ENCODE measurements around the gene HPSE2. TPM values are rescaled to one million over a fixed set of nuclear protein-coding genes. Genes with fewer than 3 reads are reported as not detected.

HPSE2 gene
- total RNA-seq, 1 donor from 2014 or later: not detected

Small RNAs within 50 kb of the gene (small RNA-seq; reads per million reads assigned to genes)
- not detected for gene MIR4685
- not detected for gene MIR6507

Other genes starting within 250 kb of the HPSE2 start
- gene CNNM1, start 93.5 kb upstream of the HPSE2 start, total RNA-seq: 2.4 TPM
- gene GOT1, start 194.8 kb upstream of the HPSE2 start, total RNA-seq: 22.4 TPM